RPMI8226 (cell line): ENCODE measurements around the gene KSR2.
A peak's percentile ranks its signal among the peaks of the same experiment; 100 is the strongest.

ENCODE experiments used
- DNase-seq: peaks from one replicate; pipeline ENCODE4 v3.0.0-alpha.2; 2015

Gene KSR2

DNA sequence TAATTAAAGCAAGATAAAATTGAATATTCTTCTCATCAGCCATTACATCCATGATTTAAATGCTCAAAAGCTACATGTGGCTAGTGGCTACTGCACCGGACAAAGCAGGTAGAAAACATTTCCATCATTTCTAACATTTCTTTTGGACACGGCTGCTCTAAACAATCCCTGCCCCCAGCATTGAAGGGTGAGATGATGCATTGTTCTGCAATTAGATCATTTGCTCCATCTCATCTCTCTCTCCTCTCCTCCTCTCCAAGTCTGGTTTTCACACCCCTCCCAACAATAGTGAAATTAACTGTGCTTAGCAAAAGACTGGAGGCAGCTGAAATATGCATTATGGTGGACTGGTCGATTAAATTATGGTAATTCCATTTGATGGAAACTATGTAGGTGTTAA lies 288.5 kb downstream of the KSR2 start:
- no peak for DNase-seq

DNA sequence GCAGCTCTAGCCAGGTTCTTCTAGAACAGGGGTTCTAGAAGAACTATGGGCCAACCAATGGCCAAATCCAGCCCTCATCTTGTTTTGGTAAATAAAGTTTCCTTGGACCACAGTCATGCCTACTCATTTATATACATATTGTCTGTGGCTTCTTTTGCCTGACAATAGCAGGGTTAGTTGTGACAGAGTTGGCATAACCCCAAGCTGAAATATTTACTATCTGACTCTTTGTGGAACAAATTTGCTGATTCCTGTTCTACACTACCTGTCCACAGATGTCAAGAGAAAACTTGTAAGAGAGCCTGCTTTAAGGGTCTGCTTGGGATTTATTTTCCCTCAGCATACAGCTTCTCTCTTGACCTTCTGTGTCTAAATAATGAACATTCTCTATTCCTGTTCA lies 289.0 kb downstream of the KSR2 start:
- no peak for DNase-seq

GRCh38 chr12:117674763-117675162 lies 294.0 kb downstream of the KSR2 start:
- DNase-seq = no peak

DNA sequence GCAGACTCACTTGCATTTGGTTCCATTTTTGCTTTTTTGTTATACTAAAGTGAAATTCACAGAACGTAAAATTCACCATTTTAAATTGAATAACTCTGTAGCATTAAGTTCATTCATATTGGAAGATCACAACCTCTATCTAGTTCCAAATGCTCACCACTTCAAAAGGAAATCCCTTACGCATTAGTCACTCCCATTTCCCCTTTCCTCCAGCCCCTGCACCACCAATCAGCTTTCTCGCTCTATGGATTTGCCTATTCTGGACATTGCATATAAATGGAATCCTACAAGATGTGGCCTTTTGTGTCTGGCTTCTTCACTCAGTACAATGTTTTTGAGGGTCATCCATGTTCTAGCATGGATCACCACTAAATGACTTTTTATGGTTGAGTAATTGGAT lies 294.5 kb downstream of the KSR2 start:
- DNase-seq = no peak

DNA sequence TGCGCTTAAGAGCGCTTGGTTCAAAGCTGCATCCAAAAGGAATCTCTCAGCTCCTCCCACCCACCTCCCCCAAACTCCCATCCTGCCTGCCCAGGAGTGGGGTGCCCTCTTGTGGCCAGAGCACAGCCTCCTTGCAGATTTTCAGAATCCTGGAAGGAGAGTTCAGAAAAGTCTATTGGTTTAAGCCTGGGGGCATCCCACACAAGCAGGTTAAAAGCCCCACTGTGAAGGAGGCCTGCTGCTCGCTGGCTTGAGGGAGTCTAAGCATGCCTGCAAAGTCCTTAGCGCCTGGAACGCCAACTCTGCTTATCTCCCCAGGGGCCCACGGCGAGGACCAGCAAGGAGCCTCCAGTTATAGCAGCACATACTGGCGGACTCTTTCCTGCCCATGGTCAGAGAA lies 297.1 kb downstream of the KSR2 start:
- peak; percentile 25 for DNase-seq

DNA sequence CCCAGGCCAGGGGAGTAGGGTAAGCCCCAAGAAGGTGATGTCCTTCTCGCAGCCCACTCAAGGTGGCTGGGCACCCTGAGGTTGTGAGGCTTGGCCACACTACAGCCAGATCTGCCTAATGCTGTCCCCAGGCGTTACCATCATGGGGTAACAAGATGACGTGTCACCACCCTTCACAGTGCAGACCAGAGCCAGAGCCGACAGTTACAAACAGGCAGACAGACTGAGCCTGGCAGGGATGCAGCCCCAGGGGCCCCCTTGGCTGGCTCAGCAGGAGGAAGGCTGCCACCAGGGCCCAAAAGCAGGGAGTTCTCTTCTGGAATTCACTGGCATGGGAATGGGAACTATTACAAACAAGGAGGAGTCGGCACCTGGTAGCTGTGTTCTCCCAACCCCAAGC lies 304.6 kb downstream of the KSR2 start:
- DNase-seq = no peak

GRCh38 chr12:117662620-117663395 lies 306.0 kb downstream of the KSR2 start:
- DNase-seq = peak; percentile 47

GRCh38 chr12:117662220-117662619 lies 306.6 kb downstream of the KSR2 start:
- no peak for DNase-seq

GRCh38 chr12:117661471-117661870 lies 307.3 kb downstream of the KSR2 start:
- no peak for DNase-seq

DNA sequence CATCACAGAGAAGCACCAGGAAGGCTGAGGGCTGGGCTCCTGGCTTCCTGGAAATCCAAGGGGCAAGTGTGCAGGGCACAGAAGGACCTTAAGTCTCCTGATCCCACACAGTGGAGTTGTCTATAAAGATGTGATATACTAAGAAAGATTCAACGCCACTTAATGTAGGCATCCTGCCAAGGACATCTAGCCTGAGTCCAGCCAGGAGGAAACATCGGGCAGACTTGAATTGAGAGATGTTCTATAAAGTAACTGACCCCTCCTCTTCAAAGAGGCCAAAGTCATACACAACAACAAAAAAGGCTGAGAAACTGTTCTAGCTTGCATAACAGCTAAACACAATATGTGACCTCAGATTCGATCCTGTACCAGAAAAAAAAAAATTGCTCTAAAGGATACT lies 307.9 kb downstream of the KSR2 start:
- DNase-seq = no peak

- DNase-seq = no peak
These were observed 310.6 kb downstream of the KSR2 start for GRCh38 chr12:117658226-117658625.

GRCh38 chr12:117649796-117650195 lies 319.0 kb downstream of the KSR2 start:
- DNase-seq = no peak

GRCh38 chr12:117646520-117646919 lies 322.3 kb downstream of the KSR2 start:
- no peak for DNase-seq

- no peak for DNase-seq
These were observed 323.3 kb downstream of the KSR2 start for GRCh38 chr12:117645473-117645872.

- DNase-seq = no peak
These were observed 324.8 kb downstream of the KSR2 start for GRCh38 chr12:117643971-117644370.

DNA sequence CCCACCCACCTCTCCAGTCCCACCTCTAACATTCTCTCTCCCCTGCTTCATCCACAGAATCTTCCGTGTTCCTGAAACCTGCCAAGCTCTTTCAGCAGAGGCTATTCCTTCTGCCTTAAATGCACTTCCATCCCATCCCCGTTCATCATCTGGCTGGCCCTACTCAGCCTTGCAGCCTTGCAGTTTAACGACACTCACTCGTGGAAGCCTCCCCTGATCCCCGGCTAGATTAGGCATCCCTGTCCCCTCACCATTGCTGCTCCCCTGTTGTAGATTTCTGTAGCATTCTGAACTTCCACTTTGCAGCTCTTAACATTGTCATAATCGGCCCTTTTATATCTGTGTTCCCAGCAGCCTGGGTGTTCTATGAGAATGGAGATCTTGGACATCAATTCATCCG lies 326.9 kb downstream of the KSR2 start:
- no peak for DNase-seq

- DNase-seq = no peak
These were observed 328.3 kb downstream of the KSR2 start for GRCh38 chr12:117640511-117640910.

DNA sequence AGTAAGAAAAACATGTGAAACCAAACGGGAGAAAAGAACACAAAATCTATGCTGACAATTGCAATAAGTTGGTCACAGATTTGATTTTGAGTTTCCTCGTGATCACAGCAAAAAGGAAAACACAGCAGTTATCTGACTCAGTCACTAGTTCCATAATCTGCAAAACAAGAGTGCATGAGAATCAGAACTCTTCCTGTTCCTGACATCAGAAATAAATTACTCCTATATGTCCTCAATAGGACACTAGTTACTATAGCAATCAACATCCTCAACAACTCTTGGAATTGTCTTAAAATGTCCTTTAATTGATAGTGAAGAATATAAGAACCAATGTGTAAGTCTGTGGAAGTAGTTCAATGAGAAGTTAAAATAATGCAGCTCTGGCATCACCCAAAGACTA lies 339.3 kb downstream of the KSR2 start:
- no peak for DNase-seq

GRCh38 chr12:117628711-117629110 lies 340.1 kb downstream of the KSR2 start:
- DNase-seq = peak; percentile 7

- no peak for DNase-seq
These were observed 346.0 kb downstream of the KSR2 start for GRCh38 chr12:117622741-117623140.

- no peak for DNase-seq
These were observed 346.7 kb downstream of the KSR2 start for GRCh38 chr12:117622087-117622486.

GRCh38 chr12:117607778-117608177 lies 361.0 kb downstream of the KSR2 start:
- DNase-seq = no peak

GRCh38 chr12:117606945-117607344 lies 361.8 kb downstream of the KSR2 start:
- no peak for DNase-seq

- no peak for DNase-seq
These were observed 362.8 kb downstream of the KSR2 start for GRCh38 chr12:117606024-117606423.
